Stimulated activated CD4-positive, alpha-beta T cell treated with anti-CD3 and anti-CD28 coated beads, Interleukin-15, amount 100 ng/mL, for 24 hours (primary cell): ENCODE data around the gene TGM5.

Experiments
- DNase-seq: peaks from one replicate; pipeline ENCODE4 v3.0.0-alpha.2; 2020

TGM5 gene

GRCh38 chr15:43187544-43188155 is 79.1 kb downstream of the TGM5 start:
- no peak for DNase-seq

GRCh38 chr15:43186003-43186353 is 80.8 kb downstream of the TGM5 start:
- DNase-seq, result no peak

- DNase-seq, result peak; percentile 97
These were observed 81.3 kb downstream of the TGM5 start, which contains the start of gene CCNDBP1 for GRCh38 chr15:43185157-43186002. Gene CCNDBP1, plus strand, starts transcription at chr15:43185403. Its CDS starts 96 bp downstream, at chr15:43185499.

GRCh38 chr15:43184407-43185124 is 82.2 kb downstream of the TGM5 start:
- DNase-seq, result no peak

- DNase-seq, result no peak
These were observed 83.5 kb downstream of the TGM5 start for GRCh38 chr15:43183270-43183669.
